GM12878 (cell line): ENCODE data around the gene MAP2K2. TPM values are rescaled to one million over a fixed set of nuclear protein-coding genes. Genes with fewer than 3 reads are reported as not detected.

Experiments used
- ATF7 ChIP-seq: fragments of 450-650 bp; IDR thresholded peaks from 2 replicates; pipeline ENCODE4 v1.6.1; 2016; ENCODE audit warnings: low read depth, mild to moderate bottlenecking
- NFYA ChIP-seq: IDR thresholded peaks from 2 replicates; pipeline ENCODE4 v1.6.1; 2011; ENCODE audit warnings: low read depth, mild to moderate bottlenecking, low read length, improper control_type of control experiment, borderline replicate concordance
- PAX8 ChIP-seq: fragments of 450-650 bp; IDR thresholded peaks from 2 replicates; pipeline ENCODE4 v1.6.1; 2017; ENCODE audit warnings: mild to moderate bottlenecking, moderate library complexity
- RAD21 ChIP-seq: IDR thresholded peaks from 2 replicates; pipeline ENCODE4 v1.6.1; 2011; ENCODE audit warnings: mild to moderate bottlenecking, low read depth, low read length, moderate library complexity; ENCODE audit not compliant: insufficient read depth
- RELA ChIP-seq: fragments of 450-650 bp; IDR thresholded peaks from 2 replicates; pipeline ENCODE4 v1.8.0; 2014; ENCODE audit warnings: borderline replicate concordance; ENCODE audit not compliant: partially characterized antibody
- SMAD1 ChIP-seq: fragments of 450-650 bp; IDR thresholded peaks from 2 replicates; pipeline ENCODE4 v1.6.1; 2018; ENCODE audit warnings: mild to moderate bottlenecking, low read depth; ENCODE audit not compliant: partially characterized antibody
- polyA plus RNA-seq, 11 experiments: library from polyadenylated mRNA; depleted of rRNA in 4 of 11; unstranded in 6 of 11; stranded (reverse) in 5 of 11; fragments of >200 nt; fragmentation: Nextera tagmentation in 4 of 11; fragmentation: Illumina TruSeq in 1 of 11; extraction: Ambion mirVana in 4 of 11; extraction: Trizol in 1 of 11; gene quantifications; 1 replicate in 1 of 11; 2 replicates in 10 of 11; pipeline versions ENCODE4 v1.2.1 to v1.2.3, GENCODE V29; 2011 to 2016; ENCODE audit warnings: inconsistent platforms in 2 of 11, missing spikeins in 2 of 11, low read depth in 1 of 11
- total RNA-seq, 4 experiments: library from RNA; depleted of rRNA in 3 of 4; stranded (reverse); fragments of >200 nt in 3 of 4; fragmentation: Illumina TruSeq in 1 of 4; extraction: Trizol in 1 of 4; gene quantifications; 2 replicates each; pipeline versions ENCODE4 v1.2.1 to v1.2.3, GENCODE V29; 2013 to 2021
- TF ChIP-seq, protein P1 (sequence below): fragments of 450-650 bp; IDR thresholded peaks from 2 replicates; pipeline ENCODE4 v1.6.1; 2016; ENCODE audit warnings: mild to moderate bottlenecking, moderate library complexity, borderline replicate concordance
- TF ChIP-seq, protein P2 (sequence below): fragments of 450-650 bp; formaldehyde crosslinking; IDR thresholded peaks from 2 replicates; pipeline ENCODE4 v1.4.0; 2020; ENCODE audit warnings: mild to moderate bottlenecking, moderate library complexity
- TF ChIP-seq, protein P3 (sequence below): IDR thresholded peaks from 2 replicates; pipeline ENCODE4 v1.6.1; 2011; ENCODE audit warnings: low read depth, mild to moderate bottlenecking, low read length, moderate library complexity, borderline replicate concordance; ENCODE audit errors: extremely low read depth
- TF ChIP-seq, protein P4 (sequence below): fragments of 450-650 bp; IDR thresholded peaks from 2 replicates; pipeline ENCODE4 v1.6.1; 2018; ENCODE audit warnings: borderline replicate concordance, mild to moderate bottlenecking; ENCODE audit not compliant: partially characterized antibody
- TF ChIP-seq, protein P5 (sequence below): IDR thresholded peaks from 2 replicates; pipeline ENCODE4 v1.6.1; 2012; ENCODE audit warnings: improper control_type of control experiment, low read depth, low read length; ENCODE audit not compliant: insufficient replicate concordance

Gene MAP2K2
- total and polyA plus RNA-seq, 10 of the 15 experiments (the other 5 are each of a cell fraction or from before 2014, with no cell fraction given) = 1.00 to 210 (median 53.5) TPM

DNA sequence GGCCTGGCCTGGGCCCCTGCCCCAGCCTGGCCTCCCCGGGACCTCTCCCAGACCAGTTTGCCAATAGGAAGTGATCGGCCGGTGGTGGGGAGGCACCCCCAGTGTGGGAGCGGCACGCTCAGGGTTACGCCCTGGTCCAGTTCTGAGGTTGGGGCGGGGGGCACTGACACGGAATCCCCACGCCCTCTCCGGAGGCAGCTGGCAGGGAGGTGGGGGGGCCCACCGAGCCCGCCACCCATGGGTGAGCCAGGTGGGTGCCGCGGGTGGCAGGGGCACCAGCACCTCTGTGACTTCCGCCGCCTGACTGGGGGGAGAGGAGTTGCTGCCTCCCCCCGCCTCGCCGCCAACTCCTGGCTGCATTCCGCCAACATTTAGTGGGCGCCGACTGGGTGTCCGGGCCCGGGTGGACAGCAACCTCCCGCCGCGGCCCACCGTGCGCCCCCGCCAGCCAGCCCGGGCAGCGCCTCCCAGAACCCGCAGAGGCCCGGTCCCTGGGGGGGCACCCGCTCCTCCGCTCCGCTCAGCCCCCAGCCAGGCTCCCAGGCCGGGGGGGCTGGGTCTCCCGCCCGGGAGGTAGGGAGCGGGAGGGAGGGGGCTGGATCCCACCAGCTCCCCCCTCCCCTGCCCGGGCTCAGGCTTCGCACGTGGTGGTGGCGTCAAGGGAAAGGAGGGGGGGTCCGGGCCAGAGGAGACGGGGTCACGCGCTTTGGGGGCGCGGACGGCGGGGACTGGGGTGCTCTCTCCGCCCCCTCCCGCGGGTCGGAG lies 59.2 kb downstream of the MAP2K2 start (continued):
- TF ChIP-seq, protein P1, sequence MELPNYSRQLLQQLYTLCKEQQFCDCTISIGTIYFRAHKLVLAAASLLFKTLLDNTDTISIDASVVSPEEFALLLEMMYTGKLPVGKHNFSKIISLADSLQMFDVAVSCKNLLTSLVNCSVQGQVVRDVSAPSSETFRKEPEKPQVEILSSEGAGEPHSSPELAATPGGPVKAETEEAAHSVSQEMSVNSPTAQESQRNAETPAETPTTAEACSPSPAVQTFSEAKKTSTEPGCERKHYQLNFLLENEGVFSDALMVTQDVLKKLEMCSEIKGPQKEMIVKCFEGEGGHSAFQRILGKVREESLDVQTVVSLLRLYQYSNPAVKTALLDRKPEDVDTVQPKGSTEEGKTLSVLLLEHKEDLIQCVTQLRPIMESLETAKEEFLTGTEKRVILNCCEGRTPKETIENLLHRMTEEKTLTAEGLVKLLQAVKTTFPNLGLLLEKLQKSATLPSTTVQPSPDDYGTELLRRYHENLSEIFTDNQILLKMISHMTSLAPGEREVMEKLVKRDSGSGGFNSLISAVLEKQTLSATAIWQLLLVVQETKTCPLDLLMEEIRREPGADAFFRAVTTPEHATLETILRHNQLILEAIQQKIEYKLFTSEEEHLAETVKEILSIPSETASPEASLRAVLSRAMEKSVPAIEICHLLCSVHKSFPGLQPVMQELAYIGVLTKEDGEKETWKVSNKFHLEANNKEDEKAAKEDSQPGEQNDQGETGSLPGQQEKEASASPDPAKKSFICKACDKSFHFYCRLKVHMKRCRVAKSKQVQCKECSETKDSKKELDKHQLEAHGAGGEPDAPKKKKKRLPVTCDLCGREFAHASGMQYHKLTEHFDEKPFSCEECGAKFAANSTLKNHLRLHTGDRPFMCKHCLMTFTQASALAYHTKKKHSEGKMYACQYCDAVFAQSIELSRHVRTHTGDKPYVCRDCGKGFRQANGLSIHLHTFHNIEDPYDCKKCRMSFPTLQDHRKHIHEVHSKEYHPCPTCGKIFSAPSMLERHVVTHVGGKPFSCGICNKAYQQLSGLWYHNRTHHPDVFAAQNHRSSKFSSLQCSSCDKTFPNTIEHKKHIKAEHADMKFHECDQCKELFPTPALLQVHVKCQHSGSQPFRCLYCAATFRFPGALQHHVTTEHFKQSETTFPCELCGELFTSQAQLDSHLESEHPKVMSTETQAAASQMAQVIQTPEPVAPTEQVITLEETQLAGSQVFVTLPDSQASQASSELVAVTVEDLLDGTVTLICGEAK = no peak
- no peak for TF ChIP-seq NFYA
- TF ChIP-seq SMAD1 = no peak
- no peak for TF ChIP-seq ATF7
- TF ChIP-seq, protein P2, sequence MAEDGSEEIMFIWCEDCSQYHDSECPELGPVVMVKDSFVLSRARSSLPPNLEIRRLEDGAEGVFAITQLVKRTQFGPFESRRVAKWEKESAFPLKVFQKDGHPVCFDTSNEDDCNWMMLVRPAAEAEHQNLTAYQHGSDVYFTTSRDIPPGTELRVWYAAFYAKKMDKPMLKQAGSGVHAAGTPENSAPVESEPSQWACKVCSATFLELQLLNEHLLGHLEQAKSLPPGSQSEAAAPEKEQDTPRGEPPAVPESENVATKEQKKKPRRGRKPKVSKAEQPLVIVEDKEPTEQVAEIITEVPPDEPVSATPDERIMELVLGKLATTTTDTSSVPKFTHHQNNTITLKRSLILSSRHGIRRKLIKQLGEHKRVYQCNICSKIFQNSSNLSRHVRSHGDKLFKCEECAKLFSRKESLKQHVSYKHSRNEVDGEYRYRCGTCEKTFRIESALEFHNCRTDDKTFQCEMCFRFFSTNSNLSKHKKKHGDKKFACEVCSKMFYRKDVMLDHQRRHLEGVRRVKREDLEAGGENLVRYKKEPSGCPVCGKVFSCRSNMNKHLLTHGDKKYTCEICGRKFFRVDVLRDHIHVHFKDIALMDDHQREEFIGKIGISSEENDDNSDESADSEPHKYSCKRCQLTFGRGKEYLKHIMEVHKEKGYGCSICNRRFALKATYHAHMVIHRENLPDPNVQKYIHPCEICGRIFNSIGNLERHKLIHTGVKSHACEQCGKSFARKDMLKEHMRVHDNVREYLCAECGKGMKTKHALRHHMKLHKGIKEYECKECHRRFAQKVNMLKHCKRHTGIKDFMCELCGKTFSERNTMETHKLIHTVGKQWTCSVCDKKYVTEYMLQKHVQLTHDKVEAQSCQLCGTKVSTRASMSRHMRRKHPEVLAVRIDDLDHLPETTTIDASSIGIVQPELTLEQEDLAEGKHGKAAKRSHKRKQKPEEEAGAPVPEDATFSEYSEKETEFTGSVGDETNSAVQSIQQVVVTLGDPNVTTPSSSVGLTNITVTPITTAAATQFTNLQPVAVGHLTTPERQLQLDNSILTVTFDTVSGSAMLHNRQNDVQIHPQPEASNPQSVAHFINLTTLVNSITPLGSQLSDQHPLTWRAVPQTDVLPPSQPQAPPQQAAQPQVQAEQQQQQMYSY (CRISPR knock-in tag) = no peak
- TF ChIP-seq, protein P3, sequence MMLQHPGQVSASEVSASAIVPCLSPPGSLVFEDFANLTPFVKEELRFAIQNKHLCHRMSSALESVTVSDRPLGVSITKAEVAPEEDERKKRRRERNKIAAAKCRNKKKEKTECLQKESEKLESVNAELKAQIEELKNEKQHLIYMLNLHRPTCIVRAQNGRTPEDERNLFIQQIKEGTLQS = no peak
- TF ChIP-seq RAD21 = no peak
- no peak for TF ChIP-seq RELA
- TF ChIP-seq, protein P4, sequence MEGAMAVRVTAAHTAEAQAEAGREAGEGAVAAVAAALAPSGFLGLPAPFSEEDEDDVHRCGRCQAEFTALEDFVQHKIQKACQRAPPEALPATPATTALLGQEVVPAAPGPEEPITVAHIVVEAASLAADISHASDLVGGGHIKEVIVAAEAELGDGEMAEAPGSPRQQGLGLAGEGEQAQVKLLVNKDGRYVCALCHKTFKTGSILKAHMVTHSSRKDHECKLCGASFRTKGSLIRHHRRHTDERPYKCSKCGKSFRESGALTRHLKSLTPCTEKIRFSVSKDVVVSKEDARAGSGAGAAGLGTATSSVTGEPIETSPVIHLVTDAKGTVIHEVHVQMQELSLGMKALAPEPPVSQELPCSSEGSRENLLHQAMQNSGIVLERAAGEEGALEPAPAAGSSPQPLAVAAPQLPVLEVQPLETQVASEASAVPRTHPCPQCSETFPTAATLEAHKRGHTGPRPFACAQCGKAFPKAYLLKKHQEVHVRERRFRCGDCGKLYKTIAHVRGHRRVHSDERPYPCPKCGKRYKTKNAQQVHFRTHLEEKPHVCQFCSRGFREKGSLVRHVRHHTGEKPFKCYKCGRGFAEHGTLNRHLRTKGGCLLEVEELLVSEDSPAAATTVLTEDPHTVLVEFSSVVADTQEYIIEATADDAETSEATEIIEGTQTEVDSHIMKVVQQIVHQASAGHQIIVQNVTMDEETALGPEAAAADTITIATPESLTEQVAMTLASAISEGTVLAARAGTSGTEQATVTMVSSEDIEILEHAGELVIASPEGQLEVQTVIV = no peak
- TF ChIP-seq, protein P5, sequence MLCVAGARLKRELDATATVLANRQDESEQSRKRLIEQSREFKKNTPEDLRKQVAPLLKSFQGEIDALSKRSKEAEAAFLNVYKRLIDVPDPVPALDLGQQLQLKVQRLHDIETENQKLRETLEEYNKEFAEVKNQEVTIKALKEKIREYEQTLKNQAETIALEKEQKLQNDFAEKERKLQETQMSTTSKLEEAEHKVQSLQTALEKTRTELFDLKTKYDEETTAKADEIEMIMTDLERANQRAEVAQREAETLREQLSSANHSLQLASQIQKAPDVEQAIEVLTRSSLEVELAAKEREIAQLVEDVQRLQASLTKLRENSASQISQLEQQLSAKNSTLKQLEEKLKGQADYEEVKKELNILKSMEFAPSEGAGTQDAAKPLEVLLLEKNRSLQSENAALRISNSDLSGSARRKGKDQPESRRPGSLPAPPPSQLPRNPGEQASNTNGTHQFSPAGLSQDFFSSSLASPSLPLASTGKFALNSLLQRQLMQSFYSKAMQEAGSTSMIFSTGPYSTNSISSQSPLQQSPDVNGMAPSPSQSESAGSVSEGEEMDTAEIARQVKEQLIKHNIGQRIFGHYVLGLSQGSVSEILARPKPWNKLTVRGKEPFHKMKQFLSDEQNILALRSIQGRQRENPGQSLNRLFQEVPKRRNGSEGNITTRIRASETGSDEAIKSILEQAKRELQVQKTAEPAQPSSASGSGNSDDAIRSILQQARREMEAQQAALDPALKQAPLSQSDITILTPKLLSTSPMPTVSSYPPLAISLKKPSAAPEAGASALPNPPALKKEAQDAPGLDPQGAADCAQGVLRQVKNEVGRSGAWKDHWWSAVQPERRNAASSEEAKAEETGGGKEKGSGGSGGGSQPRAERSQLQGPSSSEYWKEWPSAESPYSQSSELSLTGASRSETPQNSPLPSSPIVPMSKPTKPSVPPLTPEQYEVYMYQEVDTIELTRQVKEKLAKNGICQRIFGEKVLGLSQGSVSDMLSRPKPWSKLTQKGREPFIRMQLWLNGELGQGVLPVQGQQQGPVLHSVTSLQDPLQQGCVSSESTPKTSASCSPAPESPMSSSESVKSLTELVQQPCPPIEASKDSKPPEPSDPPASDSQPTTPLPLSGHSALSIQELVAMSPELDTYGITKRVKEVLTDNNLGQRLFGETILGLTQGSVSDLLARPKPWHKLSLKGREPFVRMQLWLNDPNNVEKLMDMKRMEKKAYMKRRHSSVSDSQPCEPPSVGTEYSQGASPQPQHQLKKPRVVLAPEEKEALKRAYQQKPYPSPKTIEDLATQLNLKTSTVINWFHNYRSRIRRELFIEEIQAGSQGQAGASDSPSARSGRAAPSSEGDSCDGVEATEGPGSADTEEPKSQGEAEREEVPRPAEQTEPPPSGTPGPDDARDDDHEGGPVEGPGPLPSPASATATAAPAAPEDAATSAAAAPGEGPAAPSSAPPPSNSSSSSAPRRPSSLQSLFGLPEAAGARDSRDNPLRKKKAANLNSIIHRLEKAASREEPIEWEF = no peak
- no peak for TF ChIP-seq PAX8
